ENCODE measurements around the gene CYB5B.
"Not testable (repeated sequence)": the region's sequence is repeated elsewhere in the genome, so short reads cannot be mapped to it uniquely, and the experiment has no call there.

Gene CYB5B

GRCh38 chr16:69410219-69410990 is 14.0 kb upstream of the CYB5B start:
- DNase-seq (ENCODE audit: low read depth), result no peak

GRCh38 chr16:69411064-69411985 is 13.1 kb upstream of the CYB5B start:
- no peak for DNase-seq (ENCODE audit: low read depth)

- DNase-seq (ENCODE audit: low read depth), result no peak
These were observed 12.1 kb upstream of the CYB5B start for GRCh38 chr16:69412287-69412686.

- DNase-seq (ENCODE audit: low read depth), result no peak
These were observed 11.3 kb upstream of the CYB5B start for GRCh38 chr16:69413045-69413664.

GRCh38 chr16:69417520-69418199 is 6.8 kb upstream of the CYB5B start:
- no peak for DNase-seq (ENCODE audit: low read depth)

- no peak for DNase-seq (ENCODE audit: low read depth)
These were observed 4.5 kb upstream of the CYB5B start for GRCh38 chr16:69419956-69420355.

GRCh38 chr16:69423189-69423588 is 1.2 kb upstream of the CYB5B start:
- DNase-seq (ENCODE audit: low read depth), result no peak

- no peak for DNase-seq (ENCODE audit: low read depth)
These were observed 741 bp downstream of the CYB5B start for GRCh38 chr16:69424935-69425784.

- no peak for DNase-seq (ENCODE audit: low read depth)
These were observed 4.2 kb downstream of the CYB5B start for GRCh38 chr16:69428652-69429051.

GRCh38 chr16:69429058-69429640 is 4.7 kb downstream of the CYB5B start:
- not testable (repeated sequence) for DNase-seq (ENCODE audit: low read depth)

GRCh38 chr16:69431948-69432468 is 7.6 kb downstream of the CYB5B start:
- DNase-seq (ENCODE audit: low read depth), result no peak

GRCh38 chr16:69434066-69434465 is 9.6 kb downstream of the CYB5B start:
- no peak for DNase-seq (ENCODE audit: low read depth)

GRCh38 chr16:69435977-69436820 is 11.8 kb downstream of the CYB5B start:
- DNase-seq (ENCODE audit: low read depth), result no peak

- no peak for DNase-seq (ENCODE audit: low read depth)
These were observed 12.5 kb downstream of the CYB5B start for GRCh38 chr16:69436896-69437295.

GRCh38 chr16:69438465-69438864 is 14.0 kb downstream of the CYB5B start:
- DNase-seq (ENCODE audit: low read depth), result no peak

GRCh38 chr16:69440250-69440649 is 15.8 kb downstream of the CYB5B start:
- DNase-seq (ENCODE audit: low read depth), result no peak

GRCh38 chr16:69441030-69441429 is 16.6 kb downstream of the CYB5B start:
- not testable (repeated sequence) for DNase-seq (ENCODE audit: low read depth)

GRCh38 chr16:69443927-69444631 is 19.7 kb downstream of the CYB5B start:
- DNase-seq (ENCODE audit: low read depth), result no peak
